HEK293 (cell line): ENCODE data around the gene METRNL.

Experiments used
- CTCF ChIP-seq: fragments of 450-650 bp; formaldehyde crosslinking; IDR thresholded peaks from 2 replicates; pipeline ENCODE4 v1.5.1; 2016; ENCODE audit warnings: missing biosample characterization, missing genetic modification characterization
- PBX3 ChIP-seq: sonication (generic); formaldehyde crosslinking; IDR thresholded peaks from 2 replicates; pipeline ENCODE4 v1.8.1; 2022; ENCODE audit warnings: mild to moderate bottlenecking, moderate library complexity, missing genetic modification reagents
- PRDM1 ChIP-seq: fragments of 450-650 bp; formaldehyde crosslinking; IDR thresholded peaks from 2 replicates; pipeline ENCODE4; 2016; ENCODE audit warnings: missing biosample characterization, missing genetic modification characterization
- REPIN1 ChIP-seq: fragments of 450-650 bp; formaldehyde crosslinking; IDR thresholded peaks from 2 replicates; pipeline ENCODE4 v1.5.1; 2017; ENCODE audit warnings: missing biosample characterization, missing genetic modification characterization, low read depth
- ZBTB17 ChIP-seq: fragments of 450-650 bp; formaldehyde crosslinking; IDR thresholded peaks from 2 replicates; pipeline ENCODE4 v1.5.1; 2016; ENCODE audit warnings: missing biosample characterization, missing genetic modification characterization
- ZBTB21 ChIP-seq: fragments of 450-650 bp; formaldehyde crosslinking; IDR thresholded peaks from 2 replicates; pipeline ENCODE4 v1.5.1; 2017; ENCODE audit warnings: missing biosample characterization, missing genetic modification characterization
- ZBTB44 ChIP-seq: fragments of 450-650 bp; IDR thresholded peaks from 2 replicates; pipeline ENCODE4 v1.5.1; 2018; ENCODE audit warnings: missing biosample characterization, mild to moderate bottlenecking, missing genetic modification characterization
- ZFP69B ChIP-seq: fragments of 450-650 bp; formaldehyde crosslinking; IDR thresholded peaks from 2 replicates; pipeline ENCODE4 v1.5.1; 2016; ENCODE audit warnings: missing biosample characterization, missing genetic modification characterization
- ZNF18 ChIP-seq: fragments of 450-650 bp; formaldehyde crosslinking; IDR thresholded peaks from 2 replicates; pipeline ENCODE4 v1.5.1; 2016; ENCODE audit warnings: missing biosample characterization, missing genetic modification characterization
- ZNF211 ChIP-seq: fragments of 450-650 bp; formaldehyde crosslinking; IDR thresholded peaks from 2 replicates; pipeline ENCODE4 v1.5.1; 2016; ENCODE audit warnings: low read depth, missing biosample characterization, missing genetic modification characterization
- ZNF416 ChIP-seq: fragments of 450-650 bp; formaldehyde crosslinking; IDR thresholded peaks from 2 replicates; pipeline ENCODE4 v1.5.1; 2016; ENCODE audit warnings: missing biosample characterization, missing genetic modification characterization
- ZNF549 ChIP-seq: fragments of 450-650 bp; IDR thresholded peaks from 2 replicates; pipeline ENCODE4 v1.5.1; 2018; ENCODE audit warnings: missing biosample characterization, missing genetic modification characterization, mild to moderate bottlenecking, inconsistent platforms, moderate library complexity
- ZNF558 ChIP-seq: fragments of 450-650 bp; formaldehyde crosslinking; IDR thresholded peaks from 2 replicates; pipeline ENCODE4 v1.5.1; 2016; ENCODE audit warnings: missing biosample characterization, missing genetic modification characterization
- ZNF561 ChIP-seq: fragments of 450-650 bp; IDR thresholded peaks from 2 replicates; pipeline ENCODE4 v1.5.1; 2018; ENCODE audit warnings: missing biosample characterization, missing genetic modification characterization, borderline replicate concordance

GRCh38 chr17:83114706-83115105, 35.3 kb downstream of the METRNL start:
- TF ChIP-seq ZNF18 (tag by site-specific recombination) (no peak), ZBTB44 (tag by site-specific recombination) (no peak), ZNF211 (tag by site-specific recombination) (no peak), ZBTB17 (tag by site-specific recombination) (no peak), CTCF (tag by site-specific recombination) (no peak), ZNF549 (no peak), ZNF558 (tag by site-specific recombination) (no peak), ZBTB21 (no peak), PBX3 (no peak), REPIN1 (tag by site-specific recombination) (no peak), ZNF561 (tag by site-specific recombination) (no peak), PRDM1 (tag by site-specific recombination) (no peak), ZFP69B (tag by site-specific recombination) (no peak), ZNF416 (tag by site-specific recombination) (no peak)
